Astrocyte (in vitro differentiated cells and primary cell): ENCODE data around the gene MYO9A. TPM values are rescaled to one million over a fixed set of nuclear protein-coding genes. Genes with fewer than 3 reads are reported as not detected.
A peak's percentile ranks its signal among the peaks of the same experiment; 100 is the strongest.

Experiments used
- DNase-seq: peaks from one replicate; pipeline ENCODE4 v3.0.0-alpha.2; 2010; ENCODE audit warnings: low read depth
- FAIRE-seq: peaks from 2 replicates; lab custom pipeline; 2011; peaks lifted over from hg19 to GRCh38; lab: Jason Lieb, UNC
- H2AFZ ChIP-seq: 2 replicates; pipeline ENCODE4 v1.6.0; 2012; ENCODE audit warnings: low read depth, low read length, inconsistent platforms
- H3K27ac ChIP-seq: 2 replicates; pipeline ENCODE4 v1.5.1; 2011; ENCODE audit warnings: low read depth, low read length, inconsistent platforms
- H3K27me3 ChIP-seq: 2 replicates; pipeline ENCODE4 v1.6.0; 2011; ENCODE audit warnings: low read length, inconsistent platforms; ENCODE audit not compliant: insufficient read depth
- H3K36me3 ChIP-seq: 2 replicates; pipeline ENCODE4 v1.5.1; 2011; ENCODE audit warnings: low read length, inconsistent platforms; ENCODE audit not compliant: insufficient read depth
- H3K4me1 ChIP-seq: 2 replicates; pipeline ENCODE4 v1.5.1; 2011; ENCODE audit warnings: low read length, inconsistent platforms; ENCODE audit not compliant: insufficient read depth
- H3K4me2 ChIP-seq: 2 replicates; pipeline ENCODE4 v1.6.0; 2012; ENCODE audit warnings: low read length, inconsistent platforms
- H3K4me3 ChIP-seq: 2 replicates; pipeline ENCODE4 v1.5.1; 2011; ENCODE audit warnings: low read depth, mild to moderate bottlenecking, low read length, inconsistent platforms; ENCODE audit not compliant: insufficient read depth
- H3K79me2 ChIP-seq: 2 replicates; pipeline ENCODE4 v1.6.0; 2012; ENCODE audit warnings: mild to moderate bottlenecking, low read length, inconsistent platforms; ENCODE audit not compliant: insufficient read depth
- H3K9ac ChIP-seq: 2 replicates; pipeline ENCODE4 v1.6.0; 2012; ENCODE audit warnings: mild to moderate bottlenecking, low read length, inconsistent platforms
- H3K9me3 ChIP-seq: 2 replicates; pipeline ENCODE4 v1.5.1; 2012; ENCODE audit warnings: low read depth, mild to moderate bottlenecking, low read length, inconsistent platforms; ENCODE audit not compliant: insufficient read depth
- H4K20me1 ChIP-seq: 2 replicates; pipeline ENCODE4 v1.6.0; 2012; ENCODE audit warnings: low read length, inconsistent platforms; ENCODE audit not compliant: insufficient read depth
- H3K27ac Mint-ChIP-seq: one replicate; pipeline ENCODE4 v1.8.0; 2021; ENCODE audit warnings: mild to moderate bottlenecking, mixed read lengths; ENCODE audit not compliant: unreplicated experiment
- H3K27me3 Mint-ChIP-seq: one replicate; pipeline ENCODE4 v1.8.0; 2021; ENCODE audit warnings: low read depth, mixed read lengths; ENCODE audit not compliant: unreplicated experiment
- H3K36me3 Mint-ChIP-seq: one replicate; pipeline ENCODE4 v1.8.0; 2021; ENCODE audit warnings: low read depth, mixed read lengths; ENCODE audit not compliant: unreplicated experiment
- H3K4me1 Mint-ChIP-seq: one replicate; pipeline ENCODE4 v1.8.0; 2021; ENCODE audit warnings: low read depth, mixed read lengths; ENCODE audit not compliant: unreplicated experiment
- H3K4me3 Mint-ChIP-seq: one replicate; pipeline ENCODE4 v1.8.0; 2021; ENCODE audit warnings: mild to moderate bottlenecking, moderate library complexity, mixed read lengths; ENCODE audit not compliant: unreplicated experiment
- H3K9me3 Mint-ChIP-seq: one replicate; pipeline ENCODE4 v1.8.0; 2021; ENCODE audit warnings: mild to moderate bottlenecking, mixed read lengths; ENCODE audit not compliant: unreplicated experiment
- CTCF ChIP-seq: IDR thresholded peaks from 2 replicates; pipeline ENCODE4 v1.5.1; 2011; ENCODE audit warnings: low read depth, mild to moderate bottlenecking, inconsistent platforms, low read length, moderate library complexity; ENCODE audit not compliant: insufficient read depth
- EZH2 ChIP-seq: IDR thresholded peaks from 2 replicates; pipeline ENCODE4 v1.6.1; 2012; ENCODE audit warnings: mild to moderate bottlenecking, low read length, inconsistent platforms; ENCODE audit not compliant: insufficient read depth
- total RNA-seq: library from RNA; stranded (reverse); gene quantifications from 2 replicates; pipeline ENCODE4 v1.2.1, GENCODE V29; 2021

Gene MYO9A
- total RNA-seq, 1 donor from 2014 or later: 26.4 TPM

- peaks cover 29% of the 10 kb centered on the region for H3K4me1 Mint-ChIP-seq
- Histone ChIP-seq H3K27ac (no peak overlapping the region), H2AFZ (no peak overlapping the region), H3K9me3 (no peaks in the 10 kb centered on the region), H3K79me2 (no peaks in the 10 kb centered on the region), H3K36me3 (no peaks in the 10 kb centered on the region), H3K4me3 (no peak overlapping the region), H3K4me1 (peaks cover 21% of the 10 kb centered on the region), H3K4me2 (no peak overlapping the region), H4K20me1 (no peaks in the 10 kb centered on the region), H3K9ac (no peak overlapping the region), H3K27me3 (no peaks in the 10 kb centered on the region)
- H3K36me3 Mint-ChIP-seq: no peaks in the 10 kb centered on the region
- FAIRE-seq: no peak
- no peaks in the 10 kb centered on the region for H3K9me3 Mint-ChIP-seq
- TF ChIP-seq CTCF: no peak
- no peak for TF ChIP-seq EZH2
- no peak overlapping the region for H3K4me3 Mint-ChIP-seq
- no peak overlapping the region for H3K27ac Mint-ChIP-seq
- H3K27me3 Mint-ChIP-seq: peaks cover 18% of the 10 kb centered on the region
- no peak for DNase-seq
These were observed 309.5 kb downstream of the MYO9A start for GRCh38 chr15:71808311-71809020.

- no peaks in the 10 kb centered on the region for H3K36me3 ChIP-seq
- TF ChIP-seq EZH2: no peak
- no peak for TF ChIP-seq CTCF
- H4K20me1 ChIP-seq: no peaks in the 10 kb centered on the region
- DNase-seq (no peak), FAIRE-seq (no peak)
- H3K9ac ChIP-seq: no peak overlapping the region
- Mint-ChIP-seq H3K4me3 (no peak overlapping the region), H3K9me3 (no peaks in the 10 kb centered on the region), H3K27ac (no peak overlapping the region), H3K27me3 (peaks cover 17% of the 10 kb centered on the region), H3K4me1 (peaks cover 29% of the 10 kb centered on the region), H3K36me3 (no peaks in the 10 kb centered on the region)
- peaks cover 21% of the 10 kb centered on the region for H3K4me1 ChIP-seq
- no peaks in the 10 kb centered on the region for H3K79me2 ChIP-seq
- no peak overlapping the region for H3K4me3 ChIP-seq
- peak overlapping the region; percentile 50 for H3K4me2 ChIP-seq
- H3K27me3 ChIP-seq: no peaks in the 10 kb centered on the region
- H3K27ac ChIP-seq: no peak overlapping the region
- H2AFZ ChIP-seq: no peak overlapping the region
- no peaks in the 10 kb centered on the region for H3K9me3 ChIP-seq
These were observed 310.3 kb downstream of the MYO9A start for GRCh38 chr15:71807691-71808091.

GRCh38 chr15:71807125-71807629 lies 310.8 kb downstream of the MYO9A start:
- peaks cover 29% of the 10 kb centered on the region for H3K4me1 Mint-ChIP-seq
- no peak overlapping the region for H3K4me3 Mint-ChIP-seq
- TF ChIP-seq EZH2 (no peak), CTCF (no peak)
- DNase-seq (peak; percentile 26), FAIRE-seq (no peak)
- Histone ChIP-seq H3K4me2 (peak overlapping the region; percentile 50), H2AFZ (peak overlapping the region; percentile 0), H4K20me1 (no peaks in the 10 kb centered on the region), H3K79me2 (no peaks in the 10 kb centered on the region), H3K27ac (no peak overlapping the region), H3K4me3 (no peak overlapping the region), H3K36me3 (no peaks in the 10 kb centered on the region), H3K27me3 (no peaks in the 10 kb centered on the region), H3K4me1 (peaks cover 21% of the 10 kb centered on the region), H3K9ac (no peak overlapping the region), H3K9me3 (no peaks in the 10 kb centered on the region)
- H3K36me3 Mint-ChIP-seq: no peaks in the 10 kb centered on the region
- no peak overlapping the region for H3K27ac Mint-ChIP-seq
- peaks cover 16% of the 10 kb centered on the region for H3K27me3 Mint-ChIP-seq
- H3K9me3 Mint-ChIP-seq: no peaks in the 10 kb centered on the region
